ENCODE results near the gene EMID1.
"Not testable (repeated sequence)": the region's sequence is repeated elsewhere in the genome, so short reads cannot be mapped to it uniquely, and the experiment has no call there.

Gene EMID1

DNA sequence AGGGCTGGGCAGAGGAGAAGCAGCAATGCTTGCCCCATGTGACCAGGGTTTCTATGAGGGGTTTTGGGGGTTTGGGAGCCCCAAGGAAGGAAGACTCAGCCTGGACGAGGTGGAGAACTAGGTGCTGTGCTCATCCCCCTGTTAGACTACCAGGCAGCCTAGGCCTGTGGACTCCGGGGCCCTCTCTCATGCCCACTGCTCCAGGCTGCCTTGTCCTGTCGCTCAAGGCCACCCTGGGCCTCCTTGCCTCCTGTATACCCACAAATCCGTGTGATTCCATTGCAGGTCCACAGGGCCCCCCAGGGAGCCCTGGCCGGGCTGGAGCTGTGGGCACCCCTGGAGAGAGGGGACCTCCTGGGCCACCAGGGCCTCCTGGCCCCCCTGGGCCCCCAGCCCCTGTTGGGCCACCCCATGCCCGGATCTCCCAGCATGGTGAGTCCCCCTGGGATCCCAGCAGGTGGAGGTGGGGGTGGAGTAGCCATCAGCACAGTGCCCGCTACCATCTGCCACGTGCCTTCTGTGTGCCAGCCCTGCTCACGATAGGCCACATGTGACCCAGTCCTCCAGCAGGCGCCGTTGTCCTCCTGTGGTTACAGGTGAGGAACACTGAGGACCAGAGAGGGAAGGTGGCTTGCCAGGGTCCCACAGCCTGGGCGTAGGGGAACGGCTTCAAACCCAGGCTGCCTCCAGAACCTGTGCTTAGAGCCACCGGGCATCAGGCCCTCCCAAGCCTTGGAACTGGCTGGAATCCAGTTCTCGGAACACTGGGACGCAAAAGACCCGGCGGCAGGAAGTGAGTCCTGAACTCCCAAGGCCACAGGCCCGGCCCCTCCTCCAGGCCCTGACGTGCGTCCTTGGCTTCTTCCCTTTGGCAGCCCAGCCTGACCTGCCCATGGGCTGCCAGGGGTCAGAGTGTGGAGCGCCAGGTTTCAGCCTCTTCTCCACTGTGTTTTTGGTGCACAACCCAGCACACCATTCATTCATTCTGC is 26.6 kb downstream of the EMID1 start:
- DNase-seq (ENCODE audit: low read depth): no peak

- DNase-seq (ENCODE audit: low read depth): no peak
Measured at GRCh38 chr22:29233277-29233877, 27.7 kb downstream of the EMID1 start.

DNA sequence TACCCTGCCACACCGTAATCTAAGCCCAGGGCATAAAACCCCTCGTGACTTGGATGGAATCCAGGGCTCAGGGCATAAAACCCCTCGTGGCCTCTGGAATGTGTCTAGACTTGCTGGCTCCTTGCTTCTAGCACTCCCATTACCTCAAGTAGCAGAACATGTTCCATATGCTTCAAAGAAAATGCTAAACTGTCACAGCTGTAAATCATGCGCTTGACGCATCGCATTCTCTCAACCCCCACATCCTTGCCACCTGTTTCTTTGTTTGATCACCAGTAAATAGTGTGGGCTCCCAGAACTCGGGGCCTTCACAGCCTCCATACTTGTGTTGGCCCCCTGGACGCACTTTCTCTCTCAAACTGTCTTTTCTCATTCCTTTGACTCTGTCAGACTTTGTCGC is 34.8 kb downstream of the EMID1 start:
- not testable (repeated sequence) for DNase-seq (ENCODE audit: low read depth)

DNA sequence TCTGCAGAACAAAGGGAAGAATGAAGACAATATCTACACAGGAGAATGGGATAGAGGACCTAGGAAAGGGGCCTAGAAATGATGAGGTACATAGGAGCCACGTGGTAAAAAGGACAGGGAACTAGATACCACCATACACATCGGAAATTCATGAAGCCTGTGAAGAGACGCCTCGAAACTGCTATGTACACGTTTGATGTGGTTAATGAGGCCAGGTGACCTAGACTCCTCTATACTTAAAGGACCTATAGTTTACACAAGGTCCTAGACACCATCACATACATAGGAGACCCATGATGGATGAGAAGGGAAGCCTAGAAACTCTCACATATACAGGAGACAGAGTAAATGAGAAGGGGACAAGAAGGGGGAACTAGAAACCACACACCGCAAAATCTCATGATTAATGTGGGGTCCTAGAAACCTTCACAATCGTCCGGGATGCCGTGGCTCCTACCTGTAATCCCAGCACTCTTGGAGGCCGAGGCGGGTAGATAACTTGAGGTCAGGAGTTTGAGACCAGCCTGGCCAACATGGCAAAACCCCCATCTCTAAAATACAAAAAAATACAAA is 38.3 kb downstream of the EMID1 start:
- DNase-seq (ENCODE audit: low read depth): no peak

GRCh38 chr22:29244785-29245625 is 39.3 kb downstream of the EMID1 start:
- DNase-seq (ENCODE audit: low read depth): no peak

DNA sequence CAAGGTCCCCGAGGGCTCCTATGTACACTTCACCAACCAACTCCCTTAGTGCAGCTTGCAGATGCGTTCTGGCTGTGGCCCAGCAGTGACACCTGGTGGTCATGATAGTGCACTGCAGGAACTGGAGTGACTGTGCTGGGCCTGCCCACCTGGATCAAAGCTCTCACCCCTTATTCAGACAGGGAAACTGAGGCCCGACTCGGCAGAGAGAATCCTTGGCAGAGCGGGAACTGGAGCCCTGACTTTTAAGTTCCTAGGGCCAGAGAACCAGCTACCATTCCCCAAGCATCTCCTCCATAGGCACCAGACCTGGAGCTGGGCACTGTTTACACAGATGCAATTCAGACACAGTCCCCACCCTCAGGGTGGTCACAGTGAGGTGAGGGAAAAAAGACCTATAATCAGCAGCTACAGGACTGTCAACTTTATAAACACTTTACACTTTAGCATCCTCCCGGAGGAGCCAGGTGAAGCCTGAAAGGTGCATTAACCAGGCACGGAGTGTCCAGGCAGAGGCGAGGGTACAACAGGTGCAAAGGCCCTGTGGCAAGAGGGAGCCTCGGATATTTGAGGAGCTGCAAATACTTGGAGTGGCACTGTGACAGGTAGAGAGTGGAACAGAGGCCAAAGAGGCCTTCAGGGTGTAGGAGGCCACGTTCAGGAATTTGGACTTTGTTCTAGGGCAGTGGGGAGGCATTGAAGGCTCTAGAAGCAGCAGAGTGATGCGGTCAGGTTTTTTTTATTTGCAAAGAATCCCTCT is 40.1 kb downstream of the EMID1 start:
- DNase-seq (ENCODE audit: low read depth): peak; percentile 66

- DNase-seq (ENCODE audit: low read depth): not testable (repeated sequence)
Measured at GRCh38 chr22:29247891-29248290, 42.2 kb downstream of the EMID1 start.

GRCh38 chr22:29251265-29251664 is 45.6 kb downstream of the EMID1 start:
- DNase-seq (ENCODE audit: low read depth): no peak

DNA sequence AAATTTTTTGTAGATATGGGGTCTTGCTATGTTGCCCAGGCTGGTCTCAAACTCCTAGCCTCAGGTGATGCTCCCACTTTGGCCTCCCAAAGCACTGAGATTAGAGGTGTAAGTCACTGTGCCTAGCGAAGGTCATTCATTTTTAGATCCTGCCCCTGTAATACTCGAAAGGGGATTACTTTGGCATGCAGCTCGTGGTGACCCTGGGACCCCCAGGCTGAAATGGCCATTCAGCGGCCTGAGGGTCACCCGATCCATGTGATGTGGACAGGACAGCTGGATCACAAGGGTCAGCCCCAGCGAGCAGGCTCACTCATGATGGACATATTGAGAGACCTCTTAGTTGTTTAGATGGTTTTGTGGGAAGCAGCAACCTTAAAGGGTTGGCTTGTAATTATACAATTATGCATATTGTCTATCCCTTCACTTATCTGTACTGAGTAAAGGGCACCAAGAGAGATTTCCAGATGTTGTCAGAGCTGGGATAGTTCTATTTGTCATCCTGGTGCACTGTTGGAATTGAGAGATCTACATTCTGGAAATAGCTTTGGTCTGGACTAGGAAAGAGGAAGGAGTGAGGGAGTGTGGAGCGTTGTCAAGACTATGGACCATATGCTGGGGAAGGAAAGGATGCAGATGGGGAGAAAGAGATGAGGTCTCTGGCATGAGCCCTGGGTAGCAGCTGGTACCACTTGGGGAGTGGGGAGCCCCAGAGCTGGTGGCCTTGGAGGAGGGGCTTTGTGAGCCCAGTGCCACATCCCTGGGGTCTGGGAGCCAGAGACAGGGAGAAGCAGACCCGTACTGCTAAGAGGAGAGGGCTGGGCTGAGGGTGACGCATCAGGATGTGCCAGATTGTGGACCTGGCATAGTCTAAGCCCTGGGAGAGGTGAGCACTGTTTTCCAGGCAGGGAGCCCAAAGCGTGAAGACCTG is 46.5 kb downstream of the EMID1 start:
- DNase-seq (ENCODE audit: low read depth): no peak

- DNase-seq (ENCODE audit: low read depth): no peak
Measured at GRCh38 chr22:29253561-29254285, 48.0 kb downstream of the EMID1 start.

DNA sequence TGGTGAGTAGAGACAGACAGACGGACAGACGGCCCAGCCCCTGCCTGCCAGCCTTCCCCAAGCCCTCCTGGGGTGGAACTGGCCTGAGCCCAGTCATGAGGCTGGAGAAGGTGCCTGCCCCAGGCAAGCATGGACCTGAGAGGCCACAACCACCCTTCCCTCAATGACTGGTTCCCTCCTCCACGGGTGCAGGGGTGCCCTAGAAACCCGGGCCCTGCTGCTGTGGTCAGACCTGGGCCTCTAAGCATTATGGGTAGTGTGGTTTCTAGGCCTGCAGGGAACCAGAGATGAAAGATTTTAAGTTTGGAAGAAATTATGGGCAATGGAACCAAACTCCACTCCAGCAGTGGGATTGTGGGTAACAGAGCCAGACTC is 48.6 kb downstream of the EMID1 start:
- DNase-seq (ENCODE audit: low read depth): no peak

- DNase-seq (ENCODE audit: low read depth): no peak
Measured at GRCh38 chr22:29255064-29255621, 49.4 kb downstream of the EMID1 start.

DNA sequence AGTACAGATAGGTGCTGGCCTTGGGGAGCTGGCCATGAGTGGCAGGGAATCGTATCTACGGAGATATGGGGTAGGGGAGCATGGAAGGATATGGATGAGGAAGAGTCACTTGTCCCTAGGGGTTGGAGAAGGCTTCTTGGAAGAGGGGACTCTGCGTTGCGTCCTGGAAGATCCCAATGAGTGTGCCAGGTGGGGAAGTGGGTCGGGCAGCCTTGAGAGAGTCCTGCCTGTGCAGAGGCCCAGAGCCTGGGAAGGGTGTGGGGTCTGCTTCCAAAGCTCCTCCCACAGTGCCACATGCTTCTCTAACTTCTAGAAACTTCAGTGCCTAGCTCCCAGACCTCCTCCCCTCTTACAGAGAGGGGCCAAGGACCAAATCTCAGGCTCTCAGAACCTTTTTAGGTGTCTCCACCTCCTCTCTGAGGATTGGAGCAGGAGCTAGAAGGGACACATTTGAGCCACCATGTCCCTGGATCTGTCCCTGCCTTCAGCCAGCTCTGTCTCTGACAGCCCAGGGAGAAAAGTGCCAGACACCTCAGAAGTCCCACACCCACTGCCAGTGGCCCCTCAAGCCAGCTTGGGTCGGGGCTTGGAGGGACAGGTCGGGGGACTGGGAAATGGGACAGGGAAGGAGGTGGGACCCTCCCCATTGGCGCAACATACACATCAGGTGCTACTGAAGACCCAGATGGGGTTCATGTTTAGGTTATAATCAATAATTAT is 51.1 kb downstream of the EMID1 start:
- DNase-seq (ENCODE audit: low read depth): no peak

- no peak for DNase-seq (ENCODE audit: low read depth)
Measured at GRCh38 chr22:29257751-29258181, 52.1 kb downstream of the EMID1 start.

- DNase-seq (ENCODE audit: low read depth): no peak
Measured at GRCh38 chr22:29258407-29259252, 52.9 kb downstream of the EMID1 start.

DNA sequence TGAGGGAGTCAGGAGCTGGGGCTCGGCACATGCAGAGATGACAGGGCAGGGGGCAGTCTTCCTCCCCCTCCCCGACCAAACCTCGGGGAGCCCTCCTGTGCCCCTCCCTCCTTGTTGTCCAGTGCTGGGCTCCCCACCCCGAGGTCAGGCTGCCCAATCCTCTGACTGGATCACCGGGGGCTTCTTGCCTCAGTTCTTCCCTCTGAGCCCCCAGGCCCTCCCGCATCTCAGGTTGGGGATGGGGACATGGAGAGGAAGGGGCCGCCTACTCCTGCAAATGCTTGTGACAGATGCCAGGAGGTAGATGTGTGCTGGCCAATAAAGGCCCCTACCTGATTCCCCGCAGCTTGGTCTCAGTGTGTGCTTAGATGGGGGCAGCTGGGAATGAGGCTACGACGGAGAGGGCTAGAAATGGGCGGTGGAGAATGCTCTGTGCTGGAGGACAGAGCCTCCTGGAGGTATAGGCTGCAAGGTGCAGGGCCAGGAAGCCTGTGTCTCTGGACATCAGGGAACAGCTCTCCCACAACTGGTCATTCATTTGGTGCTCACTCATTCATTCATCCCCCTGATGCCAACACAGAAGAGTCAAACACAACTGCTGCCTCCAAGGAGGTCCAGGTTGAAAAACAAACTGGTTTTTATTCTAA is 53.7 kb downstream of the EMID1 start:
- no peak for DNase-seq (ENCODE audit: low read depth)

GRCh38 chr22:29260031-29260560 is 54.4 kb downstream of the EMID1 start:
- no peak for DNase-seq (ENCODE audit: low read depth)

Measured in EH (cell line).